ENCODE results near the gene SLC35A4. TPM values are rescaled to one million over a fixed set of nuclear protein-coding genes. Genes with fewer than 3 reads are reported as not detected.

Gene SLC35A4
- total RNA-seq, 2 experiments from 2014 or later = 97.4 to 100 TPM

- Mint-ChIP-seq H3K4me1 (peaks cover 76% of the 10 kb centered on the region), H3K9me3 (no peaks in the 10 kb centered on the region), H3K36me3 (peaks cover 69% of the 10 kb centered on the region), H3K27ac (peak overlapping the region; percentile 93), H3K4me3 (peak overlapping the region; percentile 15), H3K27me3 (no peaks in the 10 kb centered on the region)
- no peak for DNase-seq
Measured at GRCh38 chr5:140553657-140554056, 11.0 kb upstream of the SLC35A4 start.

DNA sequence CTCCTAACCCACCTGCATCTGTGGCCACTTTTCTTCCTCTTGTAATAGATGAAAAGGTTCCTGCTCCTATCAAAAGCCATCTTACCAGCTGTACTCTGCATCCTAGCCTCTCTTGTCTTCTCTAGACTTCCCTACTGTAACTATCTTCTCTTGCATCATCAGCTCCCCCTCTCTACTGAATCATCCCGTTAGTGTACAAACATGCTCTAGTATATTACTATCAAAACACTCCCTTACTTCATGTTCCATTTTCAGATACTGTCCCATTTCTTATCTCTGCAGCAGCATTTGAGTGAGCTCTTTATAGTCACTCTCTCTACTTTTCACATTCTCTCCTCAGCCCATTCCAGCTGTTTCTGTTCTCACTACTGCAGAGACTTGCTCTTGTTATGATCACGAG lies 10.2 kb upstream of the SLC35A4 start:
- no peaks in the 10 kb centered on the region for H3K27me3 Mint-ChIP-seq

DNA sequence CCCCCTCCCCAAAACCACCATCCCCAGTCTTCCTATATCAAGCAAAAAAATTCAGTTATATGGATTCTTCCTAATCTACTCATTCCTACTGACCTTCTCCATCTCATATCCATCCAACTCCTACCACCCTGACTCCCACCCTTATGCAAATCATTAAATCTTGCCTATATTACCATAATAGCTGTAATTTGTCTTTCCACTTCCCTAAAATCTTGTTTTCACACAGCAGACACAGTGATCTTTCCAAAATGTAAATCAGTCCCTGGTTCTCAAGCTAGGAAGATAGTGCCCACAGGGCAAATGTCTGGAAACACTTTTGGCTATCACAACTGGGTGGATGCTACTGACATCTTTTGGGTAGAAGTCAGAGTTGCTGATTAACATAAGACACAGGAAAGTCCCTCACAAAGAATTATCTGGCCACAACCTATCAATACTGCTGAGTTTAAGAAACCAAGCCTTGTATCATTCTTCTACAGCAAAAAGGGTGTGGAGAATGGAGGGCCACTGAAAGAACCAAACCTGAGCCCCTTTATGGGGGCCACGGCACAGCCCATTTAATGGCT lies 8.8 kb upstream of the SLC35A4 start:
- H3K36me3 Mint-ChIP-seq = peaks cover 53% of the 10 kb centered on the region
- no peaks in the 10 kb centered on the region for H3K9me3 Mint-ChIP-seq
- H3K4me1 Mint-ChIP-seq = peaks cover 60% of the 10 kb centered on the region
- DNase-seq = no peak
- no peaks in the 10 kb centered on the region for H3K27me3 Mint-ChIP-seq
- H3K4me3 Mint-ChIP-seq = peak overlapping the region; percentile 84
- H3K27ac Mint-ChIP-seq = peak overlapping the region; percentile 93

More for the DNA sequence above, 10.2 kb upstream of the SLC35A4 start:
- H3K4me1 Mint-ChIP-seq = peaks cover 70% of the 10 kb centered on the region
- peaks cover 65% of the 10 kb centered on the region for H3K36me3 Mint-ChIP-seq
- no peak for DNase-seq
- peak overlapping the region; percentile 93 for H3K27ac Mint-ChIP-seq
- H3K9me3 Mint-ChIP-seq = no peaks in the 10 kb centered on the region
- H3K4me3 Mint-ChIP-seq = peak overlapping the region; percentile 84

- peak overlapping the region; percentile 84 for H3K4me3 Mint-ChIP-seq
- H3K4me1 Mint-ChIP-seq = peaks cover 53% of the 10 kb centered on the region
- peaks cover 49% of the 10 kb centered on the region for H3K36me3 Mint-ChIP-seq
- no peak for DNase-seq
- peak overlapping the region; percentile 93 for H3K27ac Mint-ChIP-seq
- H3K9me3 Mint-ChIP-seq = no peaks in the 10 kb centered on the region
- no peaks in the 10 kb centered on the region for H3K27me3 Mint-ChIP-seq
Measured at GRCh38 chr5:140556438-140556837, 8.2 kb upstream of the SLC35A4 start.

DNA sequence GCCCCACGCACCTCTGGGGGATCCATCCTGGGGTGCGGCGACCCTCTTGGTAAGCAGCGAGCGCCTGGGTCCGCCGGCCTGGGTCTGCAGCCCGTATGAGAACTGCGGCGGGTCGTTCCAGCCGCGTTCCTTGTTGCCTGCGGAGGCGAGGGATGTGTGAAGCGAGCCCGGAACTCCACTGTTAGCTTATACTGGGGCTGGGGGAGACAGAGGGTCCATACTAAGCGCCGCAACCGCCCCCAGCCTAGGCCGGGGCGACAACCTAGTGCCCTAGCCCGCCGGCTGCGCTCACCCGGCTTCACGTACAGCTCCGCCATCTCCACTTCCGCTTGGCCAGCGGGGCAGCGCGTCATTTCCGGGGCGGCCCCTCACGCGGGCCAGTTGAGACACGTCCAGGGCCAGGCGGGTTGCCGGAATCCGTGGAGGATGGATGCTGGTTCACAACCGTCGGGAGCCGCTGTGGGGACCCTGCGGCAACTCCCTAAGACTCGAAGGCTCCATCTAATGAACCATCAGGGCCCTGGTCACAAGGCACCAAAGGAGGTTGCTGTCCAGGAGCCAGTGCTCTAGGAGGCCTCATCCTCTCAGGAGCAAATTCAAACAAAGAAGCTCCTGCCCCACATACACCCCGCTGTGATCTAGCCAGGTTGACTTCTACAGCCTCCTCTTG lies 7.4 kb upstream of the SLC35A4 start, which contains the start of gene SRA1:
SRA1 (minus strand) TSS at position 338 of the 670 bp plus-strand sequence; CDS start at position 317, 21 bp downstream.
- peak; percentile 90 for DNase-seq
- peaks cover 40% of the 10 kb centered on the region for H3K36me3 Mint-ChIP-seq
- peak within 1 kb of the TSS; percentile 93 for H3K27ac Mint-ChIP-seq
- no peaks in the 10 kb centered on the region for H3K9me3 Mint-ChIP-seq
- peak within 1 kb of the TSS; percentile 84 for H3K4me3 Mint-ChIP-seq
- H3K4me1 Mint-ChIP-seq = peaks cover 46% of the 10 kb centered on the region
- no peaks in the 10 kb centered on the region for H3K27me3 Mint-ChIP-seq

- H3K4me1 Mint-ChIP-seq = peaks cover 46% of the 10 kb centered on the region
- DNase-seq = no peak
- H3K27ac Mint-ChIP-seq = peak overlapping the region; percentile 93
- peak overlapping the region; percentile 84 for H3K4me3 Mint-ChIP-seq
- peaks cover 37% of the 10 kb centered on the region for H3K36me3 Mint-ChIP-seq
- H3K9me3 Mint-ChIP-seq = no peaks in the 10 kb centered on the region
- no peaks in the 10 kb centered on the region for H3K27me3 Mint-ChIP-seq
Measured at GRCh38 chr5:140557965-140558364, 6.7 kb upstream of the SLC35A4 start.

DNA sequence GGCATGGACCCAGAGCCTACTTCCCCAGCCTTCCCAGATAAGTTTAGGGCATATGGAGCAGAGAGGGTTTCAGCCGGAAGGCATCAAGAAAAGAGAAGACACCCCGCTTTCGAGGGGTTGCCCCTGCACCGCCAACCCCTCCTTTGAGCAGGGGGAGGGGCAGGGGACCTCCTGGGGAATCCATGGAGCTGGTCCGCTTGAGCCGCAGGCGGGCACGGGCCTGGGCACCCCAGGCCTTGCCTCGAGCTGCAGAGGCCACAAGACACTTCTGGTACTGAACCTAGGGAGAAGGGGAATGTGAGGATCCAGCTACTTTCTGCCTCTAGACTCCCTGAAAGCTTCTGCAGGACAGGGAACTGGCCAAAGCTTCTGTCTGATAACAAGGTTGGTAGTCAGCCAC lies 6.1 kb upstream of the SLC35A4 start:
- Mint-ChIP-seq H3K36me3 (peaks cover 31% of the 10 kb centered on the region), H3K27ac (peak overlapping the region; percentile 93), H3K4me1 (peaks cover 44% of the 10 kb centered on the region), H3K9me3 (no peaks in the 10 kb centered on the region), H3K27me3 (no peaks in the 10 kb centered on the region), H3K4me3 (no peak overlapping the region)
- no peak for DNase-seq

- Mint-ChIP-seq H3K4me1 (peaks cover 35% of the 10 kb centered on the region), H3K4me3 (no peak overlapping the region), H3K27me3 (no peaks in the 10 kb centered on the region), H3K36me3 (peaks cover 24% of the 10 kb centered on the region), H3K9me3 (no peaks in the 10 kb centered on the region), H3K27ac (no peak overlapping the region)
- no peak for DNase-seq
Measured at GRCh38 chr5:140560227-140560626, 4.4 kb upstream of the SLC35A4 start.

DNA sequence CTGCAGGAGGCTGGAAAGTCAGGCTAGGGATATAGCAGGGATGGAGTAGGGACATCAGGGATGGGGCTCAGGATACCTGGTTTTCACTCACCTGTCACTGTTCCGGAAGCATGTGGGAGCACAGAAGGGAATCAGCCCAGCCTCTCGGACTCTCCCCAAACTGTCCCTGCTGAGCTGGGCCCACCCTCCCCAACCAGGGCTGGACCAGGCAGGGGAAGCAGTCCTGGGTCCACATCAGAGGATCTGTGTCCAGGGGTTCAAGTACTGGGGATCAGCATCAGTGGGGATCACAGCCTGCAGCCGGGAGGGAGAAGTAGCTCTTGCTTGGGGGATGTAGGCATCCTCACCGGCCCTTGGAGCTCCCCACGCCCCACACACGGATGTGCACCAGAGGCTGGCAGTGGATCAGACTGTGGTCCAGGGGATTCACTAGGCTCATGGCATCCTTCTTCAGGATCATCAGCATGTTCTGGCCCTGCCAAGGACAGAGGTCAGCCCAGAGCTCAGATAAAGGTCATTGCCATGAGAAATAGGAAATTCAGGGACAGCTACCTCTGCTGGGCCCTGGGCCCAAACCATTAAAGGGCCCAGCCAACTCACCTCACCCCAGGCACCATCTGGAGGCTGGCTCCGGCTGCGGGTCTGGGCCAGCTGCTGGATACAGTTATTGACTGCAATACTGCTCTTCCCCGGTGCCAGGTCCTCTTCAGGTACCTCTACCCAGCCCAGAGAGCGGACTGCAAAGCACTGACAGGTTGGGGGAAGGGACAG lies 2.7 kb upstream of the SLC35A4 start:
- H3K36me3 Mint-ChIP-seq = peaks cover 16% of the 10 kb centered on the region
- no peaks in the 10 kb centered on the region for H3K9me3 Mint-ChIP-seq
- no peaks in the 10 kb centered on the region for H3K27me3 Mint-ChIP-seq
- DNase-seq = no peak
- H3K4me3 Mint-ChIP-seq = no peak overlapping the region
- H3K4me1 Mint-ChIP-seq = peaks cover 33% of the 10 kb centered on the region
- H3K27ac Mint-ChIP-seq = no peak overlapping the region

- H3K4me3 Mint-ChIP-seq = peak overlapping the region; percentile 95
- no peaks in the 10 kb centered on the region for H3K27me3 Mint-ChIP-seq
- peak overlapping the region; percentile 85 for H3K27ac Mint-ChIP-seq
- no peak for DNase-seq
- peaks cover 35% of the 10 kb centered on the region for H3K4me1 Mint-ChIP-seq
- H3K36me3 Mint-ChIP-seq = peaks cover 26% of the 10 kb centered on the region
- H3K9me3 Mint-ChIP-seq = no peaks in the 10 kb centered on the region
Measured at GRCh38 chr5:140563596-140563995, 1.0 kb upstream of the SLC35A4 start.

- H3K9me3 Mint-ChIP-seq = no peaks in the 10 kb centered on the region
- peaks cover 28% of the 10 kb centered on the region for H3K36me3 Mint-ChIP-seq
- H3K4me1 Mint-ChIP-seq = peaks cover 45% of the 10 kb centered on the region
- peak overlapping the region; percentile 95 for H3K4me3 Mint-ChIP-seq
- no peaks in the 10 kb centered on the region for H3K27me3 Mint-ChIP-seq
- peak overlapping the region; percentile 99 for H3K27ac Mint-ChIP-seq
- no peak for DNase-seq
Measured at GRCh38 chr5:140565024-140565779, 574 bp downstream of the SLC35A4 start.

DNA sequence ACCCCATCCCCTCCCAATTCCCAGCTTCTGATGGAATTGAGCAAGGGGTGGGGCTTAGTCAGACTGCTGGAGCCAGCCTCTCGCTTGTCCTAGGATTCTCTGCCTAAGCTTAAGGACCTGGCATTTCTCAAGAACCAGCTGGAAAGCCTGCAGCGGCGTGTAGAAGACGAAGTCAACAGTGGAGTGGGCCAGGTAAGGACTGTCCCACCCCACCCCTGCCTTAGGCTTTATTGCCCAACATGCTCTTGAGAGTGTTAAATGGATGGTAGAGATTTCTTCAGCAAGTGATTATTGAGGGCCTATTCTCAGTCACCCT lies 1.1 kb downstream of the SLC35A4 start:
- H3K27ac Mint-ChIP-seq = peak overlapping the region; percentile 99
- no peak for DNase-seq
- no peaks in the 10 kb centered on the region for H3K27me3 Mint-ChIP-seq
- peaks cover 28% of the 10 kb centered on the region for H3K36me3 Mint-ChIP-seq
- H3K9me3 Mint-ChIP-seq = no peaks in the 10 kb centered on the region
- peak overlapping the region; percentile 95 for H3K4me3 Mint-ChIP-seq
- H3K4me1 Mint-ChIP-seq = peaks cover 46% of the 10 kb centered on the region

DNA sequence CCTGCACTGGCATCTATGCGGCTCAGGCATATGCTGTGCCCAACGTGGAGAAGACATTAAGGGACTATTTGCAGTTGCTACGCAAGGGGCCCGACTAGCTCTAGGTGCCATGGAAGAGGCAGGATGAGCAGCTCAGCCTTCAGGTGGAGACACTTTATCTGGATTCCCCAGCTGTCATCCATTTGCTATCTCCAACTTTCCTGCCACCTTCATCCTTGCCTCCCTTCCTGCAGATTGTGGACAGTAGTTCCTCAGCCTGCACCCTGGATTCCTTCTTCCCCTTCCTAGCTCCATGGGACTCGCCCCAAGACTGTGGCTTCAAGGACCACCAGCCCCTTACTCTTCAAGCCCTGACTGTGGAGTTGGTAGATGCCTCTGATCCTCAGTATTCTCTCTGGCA lies 2.0 kb downstream of the SLC35A4 start:
- Mint-ChIP-seq H3K4me1 (peaks cover 46% of the 10 kb centered on the region), H3K27me3 (no peaks in the 10 kb centered on the region), H3K4me3 (no peak overlapping the region), H3K27ac (peak overlapping the region; percentile 43), H3K36me3 (peaks cover 28% of the 10 kb centered on the region), H3K9me3 (no peaks in the 10 kb centered on the region)
- no peak for DNase-seq

DNA sequence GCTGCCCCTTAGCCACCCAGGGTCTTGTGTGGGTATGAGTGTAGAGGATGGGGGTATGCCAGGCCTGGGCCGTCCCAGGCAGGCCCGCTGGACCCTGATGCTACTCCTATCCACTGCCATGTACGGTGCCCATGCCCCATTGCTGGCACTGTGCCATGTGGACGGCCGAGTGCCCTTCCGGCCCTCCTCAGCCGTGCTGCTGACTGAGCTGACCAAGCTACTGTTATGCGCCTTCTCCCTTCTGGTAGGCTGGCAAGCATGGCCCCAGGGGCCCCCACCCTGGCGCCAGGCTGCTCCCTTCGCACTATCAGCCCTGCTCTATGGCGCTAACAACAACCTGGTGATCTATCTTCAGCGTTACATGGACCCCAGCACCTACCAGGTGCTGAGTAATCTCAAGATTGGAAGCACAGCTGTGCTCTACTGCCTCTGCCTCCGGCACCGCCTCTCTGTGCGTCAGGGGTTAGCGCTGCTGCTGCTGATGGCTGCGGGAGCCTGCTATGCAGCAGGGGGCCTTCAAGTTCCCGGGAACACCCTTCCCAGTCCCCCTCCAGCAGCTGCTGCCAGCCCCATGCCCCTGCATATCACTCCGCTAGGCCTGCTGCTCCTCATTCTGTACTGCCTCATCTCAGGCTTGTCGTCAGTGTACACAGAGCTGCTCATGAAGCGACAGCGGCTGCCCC lies 2.6 kb downstream of the SLC35A4 start:
- Mint-ChIP-seq H3K36me3 (peaks cover 28% of the 10 kb centered on the region), H3K4me1 (peaks cover 46% of the 10 kb centered on the region), H3K9me3 (no peaks in the 10 kb centered on the region), H3K4me3 (peak overlapping the region; percentile 32), H3K27me3 (no peaks in the 10 kb centered on the region), H3K27ac (peak overlapping the region; percentile 70)
- no peak for DNase-seq

Data from activated naive CD8-positive, alpha-beta T cell treated with anti-CD3 and anti-CD28 coated beads for 36 hours (primary cell).